Embryonic facial prominence (tissue), 1 donor: ENCODE results near the gene AAMP.

Experiments used
- DNase-seq: peaks from one replicate; pipeline ENCODE4 v3.0.0-alpha.2; 2016; ENCODE audit errors: extremely low spot score

AAMP gene

GRCh38 chr2:218293715-218294429 is 23.9 kb upstream of the AAMP start:
- no peak for DNase-seq

DNA sequence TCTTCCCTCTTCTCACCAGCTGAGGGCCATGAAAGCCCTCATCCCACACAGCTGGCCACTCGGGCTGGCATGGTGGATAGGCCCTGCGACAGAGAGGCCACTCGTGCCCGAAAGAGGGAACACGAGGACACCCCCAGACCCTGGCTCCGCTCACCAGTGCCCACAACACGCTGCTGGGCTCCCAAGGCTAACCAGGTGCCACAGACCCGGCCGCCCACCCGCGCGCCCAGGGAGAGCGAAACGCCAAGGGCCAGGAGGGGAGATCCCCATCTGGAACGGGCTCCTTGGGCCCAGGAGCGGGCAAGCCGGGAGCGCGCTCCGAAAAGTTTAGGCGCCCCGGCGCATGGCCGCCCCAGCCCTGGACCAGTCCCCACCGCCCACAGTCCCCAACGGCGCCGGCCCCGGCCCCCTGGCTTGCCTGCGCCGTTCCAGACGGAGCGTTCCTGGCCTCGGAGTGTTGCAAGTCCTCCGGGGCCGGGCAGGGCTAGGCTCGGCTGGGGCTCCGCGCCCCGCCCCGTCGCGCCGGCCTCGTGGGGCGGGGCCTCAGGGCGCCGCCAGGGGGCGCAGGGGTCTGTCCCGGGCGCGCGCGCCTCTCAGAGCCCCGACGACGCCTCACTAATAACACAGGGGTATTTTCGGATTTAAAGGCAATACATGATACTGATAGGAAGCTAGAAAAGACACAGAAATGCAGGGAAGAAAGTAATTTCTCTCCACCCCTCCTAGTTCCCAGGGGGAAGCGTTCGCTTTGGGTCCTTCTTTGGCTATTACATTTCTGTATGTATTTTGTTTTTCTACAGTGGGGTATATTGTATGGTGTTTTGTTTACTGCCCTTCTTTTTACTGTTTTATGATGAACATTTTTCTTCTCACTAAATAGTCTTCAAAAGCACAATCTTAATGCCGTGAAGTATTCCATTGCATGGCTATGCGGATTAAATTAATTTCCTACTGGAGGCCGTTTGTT is 22.4 kb upstream of the AAMP start, which contains the start of gene TMBIM1:
TSS of gene TMBIM1 (minus strand) at position 456 of the 967 bp plus-strand sequence. CDS start 10,362 bp downstream, outside the sequence.
- peak; percentile 53 for DNase-seq

DNA sequence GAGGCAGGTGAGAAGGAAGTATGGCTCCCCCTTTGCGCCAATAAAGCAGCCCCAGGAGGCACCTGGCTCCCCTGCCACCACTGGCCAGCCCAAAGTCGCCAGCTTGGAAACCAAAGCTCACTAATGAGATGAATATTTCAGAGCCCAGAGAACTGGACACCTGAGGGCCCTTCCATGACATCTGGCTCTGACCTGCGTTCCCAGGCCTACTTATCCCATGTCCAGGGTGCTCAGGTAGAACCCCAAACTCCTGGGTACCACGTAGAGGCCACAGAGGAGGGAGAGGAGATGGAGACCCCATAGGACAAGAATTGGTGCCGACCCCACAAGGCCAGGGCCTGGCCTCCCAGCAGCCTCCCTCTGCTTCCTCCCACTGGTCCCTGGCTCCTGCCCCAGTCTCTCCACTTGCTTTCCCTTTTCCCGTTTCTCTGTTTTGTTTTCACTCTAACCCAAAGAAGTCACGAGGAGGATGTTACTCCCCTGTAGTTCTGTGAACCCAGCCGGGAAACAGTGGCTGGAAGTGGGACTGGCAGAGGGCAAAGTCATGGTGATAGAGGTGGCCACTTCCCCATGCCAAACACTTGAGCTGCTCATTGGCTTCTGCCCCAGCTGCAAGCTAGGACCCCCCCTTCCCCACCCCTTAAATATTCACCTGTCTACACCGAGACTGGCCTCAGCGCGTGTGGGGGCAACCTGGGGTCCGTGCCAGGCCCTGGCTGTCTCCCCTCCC is 21.5 kb upstream of the AAMP start:
- no peak for DNase-seq

GRCh38 chr2:218290316-218291261 is 20.7 kb upstream of the AAMP start:
- DNase-seq, result no peak

- DNase-seq, result no peak
Observed at GRCh38 chr2:218289639-218290315, 19.8 kb upstream of the AAMP start.

DNA sequence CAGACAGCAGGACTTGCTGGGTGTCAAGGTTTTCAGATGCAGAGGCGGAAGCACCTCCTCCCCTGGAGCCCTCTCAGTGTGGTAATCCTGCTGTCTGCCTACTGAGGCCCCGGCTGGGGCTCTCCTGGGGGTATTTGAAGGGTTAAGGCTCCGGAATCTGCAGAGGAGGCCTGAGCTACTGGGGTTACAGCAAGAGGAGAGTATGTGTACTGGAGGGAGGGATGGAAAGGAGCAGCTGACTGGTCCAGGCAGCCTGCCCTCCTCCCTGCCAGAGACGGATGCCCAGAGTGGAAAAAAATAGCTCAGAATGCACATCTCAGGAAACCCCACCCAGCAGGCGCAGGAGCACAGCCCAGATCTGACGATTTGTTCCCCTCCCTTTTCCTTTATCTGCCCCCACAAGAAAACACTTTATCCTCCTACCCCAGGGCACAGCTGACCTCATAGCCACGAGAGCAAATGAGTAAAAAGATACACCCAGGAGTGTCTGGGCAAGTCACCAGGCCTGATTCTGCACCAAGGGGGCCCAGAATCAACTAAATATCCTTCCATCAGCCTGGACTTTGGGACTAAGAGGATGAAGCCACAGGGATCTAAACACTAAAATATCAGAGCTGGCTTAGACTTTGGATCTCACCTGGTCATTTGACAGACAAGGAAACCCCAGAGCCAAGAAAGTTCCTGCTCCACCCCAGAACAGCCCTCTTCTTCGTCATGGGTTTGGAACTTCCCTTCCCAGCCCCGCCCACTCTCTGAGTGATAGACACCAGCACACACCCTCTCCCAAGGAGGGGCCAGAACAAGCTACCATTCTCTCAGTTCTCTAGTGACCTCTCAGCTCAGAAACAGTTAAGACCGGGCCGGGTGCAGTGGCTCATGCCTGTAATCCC is 16.9 kb upstream of the AAMP start:
- DNase-seq, result peak; percentile 86

DNA sequence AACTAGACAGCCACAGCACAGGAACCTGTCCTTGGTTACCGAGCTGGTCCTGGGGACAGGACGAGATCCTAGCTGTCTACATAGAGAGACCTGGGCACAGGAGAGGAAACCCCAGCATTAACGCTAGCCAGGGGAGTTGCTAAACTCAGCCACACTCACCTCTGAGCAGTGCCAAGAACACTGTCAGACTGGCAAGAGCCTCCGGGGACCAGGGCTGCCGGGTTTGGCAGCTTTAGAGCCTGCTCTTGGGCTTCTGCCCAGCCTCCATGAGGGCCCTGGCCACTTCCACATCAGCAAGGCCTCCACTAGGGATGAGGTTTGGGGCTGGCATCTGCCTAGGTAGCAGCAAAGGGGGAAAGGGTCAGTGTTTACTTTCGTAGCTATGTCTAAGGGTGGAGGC is 15.7 kb upstream of the AAMP start:
- no peak for DNase-seq

DNA sequence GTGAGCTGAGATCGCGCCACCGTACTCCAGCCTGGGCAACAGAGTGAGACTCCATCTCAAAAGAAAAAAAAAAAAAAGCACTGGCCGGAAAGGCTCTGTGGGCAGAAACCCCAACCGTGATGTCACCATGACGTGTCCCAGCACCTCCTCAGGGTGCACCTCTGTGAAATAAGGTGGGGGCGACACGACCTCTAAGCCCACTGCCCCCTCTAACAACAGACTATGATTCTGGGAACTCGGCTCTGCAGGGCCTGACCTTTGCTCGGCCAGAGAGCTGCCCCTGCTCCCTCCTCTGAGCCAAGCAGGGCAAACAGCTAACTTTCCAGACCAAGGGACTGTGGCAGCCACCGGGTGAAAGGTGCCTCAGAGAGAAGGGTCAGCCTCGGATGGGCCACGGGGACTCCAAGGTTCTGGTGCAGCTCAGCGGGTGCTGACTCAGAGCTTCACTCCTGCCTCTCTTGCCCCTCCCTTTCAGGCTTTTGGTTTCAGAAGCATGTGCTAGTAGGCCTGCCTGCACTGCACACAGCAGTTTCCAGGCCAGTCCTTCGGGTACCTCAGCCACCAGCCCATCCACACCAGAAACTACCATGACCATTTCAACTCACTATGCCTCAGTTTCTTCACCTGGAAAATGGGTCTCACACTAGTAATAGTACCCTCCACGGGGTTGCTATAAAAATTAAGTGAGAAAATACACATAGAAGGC is 14.3 kb upstream of the AAMP start:
- DNase-seq, result no peak

DNA sequence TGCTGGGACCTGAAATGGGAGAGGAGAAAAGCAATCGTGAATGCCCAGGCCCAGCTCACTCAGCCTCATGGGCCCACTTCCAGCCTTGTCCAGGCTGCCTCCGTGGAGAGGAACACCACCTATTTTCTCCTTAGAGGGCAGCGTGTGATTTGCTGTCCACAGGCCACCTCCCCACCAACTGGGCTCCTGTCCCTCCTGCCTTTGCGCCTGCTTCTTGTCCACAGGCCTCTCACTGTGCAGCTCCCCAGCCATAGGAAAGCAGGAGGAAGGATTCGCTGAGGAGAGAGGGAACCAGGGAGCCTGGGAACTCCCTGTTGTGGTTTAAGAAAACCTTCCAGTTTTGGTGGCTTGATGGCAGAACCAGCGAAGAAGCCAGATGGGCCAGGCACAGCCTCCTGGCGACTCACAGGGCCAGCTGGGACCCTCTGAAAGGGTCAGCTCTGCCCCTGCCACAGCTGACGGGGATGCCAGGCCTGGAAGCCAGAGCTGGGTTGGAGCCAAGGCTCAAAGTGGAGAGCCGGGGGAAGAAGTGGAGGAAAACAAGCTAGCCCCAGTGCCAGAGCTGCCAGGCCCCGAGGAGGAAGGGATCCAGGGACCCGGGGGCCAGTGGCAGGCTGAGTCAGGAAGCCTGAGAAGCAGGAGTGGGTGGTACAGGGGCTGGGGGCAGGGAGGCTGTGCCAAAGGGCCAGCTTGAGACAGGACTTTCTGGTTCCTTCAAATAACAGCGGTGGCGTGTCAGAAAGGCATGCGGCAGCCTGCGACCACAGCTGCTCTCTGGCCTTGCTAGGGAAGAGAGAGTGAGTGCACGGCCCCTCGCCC is 12.4 kb upstream of the AAMP start:
- DNase-seq, result no peak

- no peak for DNase-seq
Observed at GRCh38 chr2:218281449-218281848, 11.5 kb upstream of the AAMP start.

GRCh38 chr2:218280260-218280870 is 10.4 kb upstream of the AAMP start:
- no peak for DNase-seq

DNA sequence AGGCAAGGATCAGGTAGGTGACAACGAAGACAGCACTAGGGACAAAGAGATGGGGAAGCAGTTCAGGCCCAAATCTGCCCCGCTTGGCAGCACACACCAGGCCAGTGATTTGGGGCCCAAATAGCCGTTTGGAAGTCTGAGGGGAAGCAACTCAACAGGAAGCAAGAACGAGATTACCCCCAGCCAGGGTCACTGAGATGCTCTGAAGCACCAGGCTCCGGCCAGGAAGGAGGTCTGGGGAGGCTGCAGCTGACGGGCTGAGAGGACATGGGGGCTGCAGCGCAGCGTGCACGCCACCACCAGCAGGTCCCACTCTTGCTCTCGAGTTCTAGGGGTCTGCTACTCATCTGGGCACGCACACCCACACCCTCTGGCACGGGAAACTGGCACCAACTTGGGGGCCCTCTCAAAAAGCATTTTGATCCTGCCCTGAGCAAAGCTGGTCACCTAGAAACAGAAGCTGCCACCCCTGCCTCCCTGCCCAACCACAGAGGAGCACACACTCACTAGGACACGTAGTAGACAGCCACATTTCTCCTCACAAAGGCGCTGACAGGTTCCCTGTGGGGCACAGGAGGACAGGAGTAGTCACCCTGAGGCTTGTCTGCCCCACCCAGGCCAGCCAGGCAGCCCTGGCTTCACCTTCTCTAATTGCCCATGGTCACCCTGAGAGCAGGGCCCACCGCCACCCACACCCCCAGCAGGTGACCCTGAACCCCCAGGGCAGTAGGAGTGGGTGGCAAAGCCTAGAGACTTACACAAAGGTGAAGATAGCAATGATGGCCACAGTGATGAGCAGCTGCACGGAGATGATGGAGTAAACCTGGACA is 8.8 kb upstream of the AAMP start:
- no peak for DNase-seq

GRCh38 chr2:218277921-218278320 is 8.0 kb upstream of the AAMP start:
- DNase-seq, result no peak

DNA sequence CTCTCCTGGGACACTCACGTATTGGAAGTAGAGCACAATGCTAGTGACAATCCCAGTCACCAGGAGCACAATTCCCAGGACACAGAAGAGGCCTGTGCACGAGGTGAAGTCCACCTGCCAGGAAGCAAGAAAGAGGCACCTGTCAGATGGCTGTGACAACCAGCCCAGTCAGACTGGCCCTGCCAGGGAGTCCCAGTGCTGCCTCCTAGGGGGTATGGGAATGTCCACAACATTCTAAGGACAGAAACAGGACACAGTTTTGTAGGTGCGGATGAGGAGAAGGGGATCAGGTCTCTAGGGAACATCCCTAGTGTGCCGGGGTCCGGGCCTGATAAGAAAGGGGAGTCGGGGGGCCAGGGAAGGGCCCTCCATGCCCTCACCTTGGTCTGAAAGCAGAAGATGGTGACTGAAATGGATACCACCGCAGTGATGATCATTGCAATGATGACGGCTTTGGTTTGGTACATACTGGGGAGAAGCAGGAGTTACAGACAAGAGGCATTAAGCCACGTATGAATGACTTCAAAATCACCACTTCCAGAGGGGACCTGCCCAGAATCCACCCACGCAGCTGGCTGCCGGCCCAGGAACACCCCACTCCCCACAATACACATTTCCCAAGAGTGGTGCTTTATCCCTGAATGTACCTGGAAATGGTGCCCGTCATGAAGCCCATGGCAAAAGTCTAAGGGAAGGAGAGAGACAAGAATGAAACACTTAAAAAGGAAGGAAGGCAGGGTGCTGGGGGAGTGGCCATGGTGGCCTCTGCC is 7.2 kb upstream of the AAMP start:
- no peak for DNase-seq

DNA sequence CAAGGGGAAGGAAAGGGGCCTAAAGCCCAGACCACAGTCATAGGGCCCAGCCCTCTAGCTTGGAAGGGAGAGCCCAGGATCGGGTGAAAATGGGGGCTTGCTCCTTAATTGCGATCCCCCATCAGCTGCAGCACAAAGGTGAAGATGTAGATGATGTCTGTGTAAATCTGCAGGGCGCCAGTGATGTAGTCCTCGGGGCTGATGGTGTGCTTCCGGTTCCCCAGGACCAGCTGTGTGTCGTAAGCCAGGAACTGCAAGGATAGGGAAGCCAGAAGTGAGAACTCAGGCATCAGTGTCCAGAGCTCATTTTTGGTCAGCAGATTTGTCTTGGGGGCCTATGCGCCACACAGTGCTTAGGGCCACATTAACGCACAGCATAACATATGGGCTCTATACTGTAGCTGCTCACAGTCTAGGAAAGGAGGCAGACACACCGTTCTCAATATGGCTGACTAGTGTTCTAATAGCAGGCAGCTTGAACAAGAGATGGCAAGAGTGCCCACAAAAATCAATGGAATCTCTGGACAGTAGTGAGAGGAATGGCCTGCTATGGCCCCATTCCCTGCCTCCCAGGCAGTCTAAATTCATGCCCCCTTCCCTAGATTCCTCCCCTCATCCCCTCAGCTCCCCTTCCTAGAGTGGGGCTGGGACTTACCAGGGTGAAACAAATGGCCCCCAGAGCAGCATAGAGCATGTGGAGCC is 5.6 kb upstream of the AAMP start:
- DNase-seq, result no peak
